ENCODE results near the gene C2orf68.

The C2orf68 gene

DNA sequence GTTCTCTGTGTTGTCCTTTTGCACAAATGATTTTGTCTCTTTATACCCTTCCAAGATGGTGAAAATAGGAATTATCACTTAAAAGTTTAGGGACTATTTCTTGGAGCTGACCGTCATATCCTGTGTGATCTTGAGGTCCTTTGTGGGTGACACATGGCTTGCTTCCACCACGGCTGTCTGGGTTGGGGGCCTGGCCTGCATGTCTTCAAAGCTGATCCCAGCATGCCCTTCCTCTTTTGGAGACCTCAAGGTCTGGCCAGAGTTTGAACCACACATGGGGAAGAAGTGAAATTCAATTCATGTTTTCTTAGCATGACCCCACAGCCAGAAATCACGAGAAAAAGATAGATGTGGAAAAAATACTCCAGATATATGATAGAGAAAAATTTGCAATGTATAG is 42.1 kb upstream of the C2orf68 start:
- Histone ChIP-seq H3K9me2 (replicated peaks; ENCODE audit: insufficient read depth, low read length) (no peaks in the 10 kb centered on the region), H3K4me2 (ENCODE audit: low read depth, low read length) (no peak overlapping the region), H3K36me3 (replicated peaks; ENCODE audit: insufficient read depth, low read length) (no peaks in the 10 kb centered on the region), H3F3A (ENCODE audit: insufficient read depth, low read length) (no peaks in the 10 kb centered on the region; the same call in 1 of the 2 replicates), H3K79me2 (ENCODE audit: low read length) (no peaks in the 10 kb centered on the region), H3K4me1 (ENCODE audit: low read length) (no peaks in the 10 kb centered on the region), H3K9me3 (replicated peaks; ENCODE audit: insufficient read depth, low read length) (no peaks in the 10 kb centered on the region), H3K9ac (ENCODE audit: low read length) (no peak overlapping the region), H4K20me1 (ENCODE audit: insufficient read depth, low read length) (0 out of 2 replicates have a peak, but pooled peaks cover 3% of the 10 kb centered on the region), H3K27me3 (replicated peaks; ENCODE audit: insufficient read depth, low read length) (no peaks in the 10 kb centered on the region), H3K27ac (ENCODE audit: low read length) (no peak overlapping the region), H2AFZ (ENCODE audit: low read length) (no peak overlapping the region), H3K4me3 (ENCODE audit: low read length) (no peak overlapping the region)
- TF ChIP-seq, protein P1, sequence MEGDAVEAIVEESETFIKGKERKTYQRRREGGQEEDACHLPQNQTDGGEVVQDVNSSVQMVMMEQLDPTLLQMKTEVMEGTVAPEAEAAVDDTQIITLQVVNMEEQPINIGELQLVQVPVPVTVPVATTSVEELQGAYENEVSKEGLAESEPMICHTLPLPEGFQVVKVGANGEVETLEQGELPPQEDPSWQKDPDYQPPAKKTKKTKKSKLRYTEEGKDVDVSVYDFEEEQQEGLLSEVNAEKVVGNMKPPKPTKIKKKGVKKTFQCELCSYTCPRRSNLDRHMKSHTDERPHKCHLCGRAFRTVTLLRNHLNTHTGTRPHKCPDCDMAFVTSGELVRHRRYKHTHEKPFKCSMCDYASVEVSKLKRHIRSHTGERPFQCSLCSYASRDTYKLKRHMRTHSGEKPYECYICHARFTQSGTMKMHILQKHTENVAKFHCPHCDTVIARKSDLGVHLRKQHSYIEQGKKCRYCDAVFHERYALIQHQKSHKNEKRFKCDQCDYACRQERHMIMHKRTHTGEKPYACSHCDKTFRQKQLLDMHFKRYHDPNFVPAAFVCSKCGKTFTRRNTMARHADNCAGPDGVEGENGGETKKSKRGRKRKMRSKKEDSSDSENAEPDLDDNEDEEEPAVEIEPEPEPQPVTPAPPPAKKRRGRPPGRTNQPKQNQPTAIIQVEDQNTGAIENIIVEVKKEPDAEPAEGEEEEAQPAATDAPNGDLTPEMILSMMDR (IDR thresholded peaks at IDR 0.05; ENCODE audit: low read length), result no peak
- TF ChIP-seq EZH2phosphoT487 (IDR thresholded peaks at IDR 0.05; ENCODE audit: low read length), result no peak
- TF ChIP-seq EZH2 (optimal IDR thresholded peaks at IDR 0.05; ENCODE audit: low read depth, low read length), result no peak
- no peak for DNase-seq

DNA sequence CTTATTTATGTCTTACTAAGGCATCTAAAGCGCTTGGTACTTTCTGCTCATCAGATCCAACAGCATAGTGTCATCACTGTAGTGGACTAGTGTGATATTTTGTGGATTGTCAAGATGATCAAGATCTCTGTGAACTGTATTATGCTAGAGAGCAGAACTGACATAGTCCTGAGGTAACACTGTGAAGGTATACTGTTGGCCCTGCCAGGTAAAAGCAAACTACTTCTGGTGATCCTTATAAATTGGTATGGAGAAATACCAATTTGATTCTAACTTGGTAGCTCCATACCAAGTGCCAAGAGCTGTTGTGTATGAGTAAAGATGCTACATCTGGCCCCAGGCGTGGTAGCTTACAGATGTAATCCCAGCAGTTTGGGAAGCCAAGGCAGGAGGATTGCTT is 40.2 kb upstream of the C2orf68 start:
- no peak overlapping the region for H3K4me3 ChIP-seq (ENCODE audit: low read length)
- no peak overlapping the region for H3K27ac ChIP-seq (ENCODE audit: low read length)
- no peaks in the 10 kb centered on the region for H3K27me3 ChIP-seq (replicated peaks; ENCODE audit: insufficient read depth, low read length)
- 0 out of 2 replicates have a peak, but pooled peaks cover 3% of the 10 kb centered on the region for H3K36me3 ChIP-seq (replicated peaks; ENCODE audit: insufficient read depth, low read length)
- 0 out of 2 replicates have a peak, but pooled peaks cover 3% of the 10 kb centered on the region for H4K20me1 ChIP-seq (ENCODE audit: insufficient read depth, low read length)
- no peaks in the 10 kb centered on the region for H3K4me1 ChIP-seq (ENCODE audit: low read length)
- TF ChIP-seq, protein P1 (IDR thresholded peaks at IDR 0.05; ENCODE audit: low read length), result no peak
- no peak for TF ChIP-seq EZH2 (optimal IDR thresholded peaks at IDR 0.05; ENCODE audit: low read depth, low read length)
- no peak for TF ChIP-seq EZH2phosphoT487 (IDR thresholded peaks at IDR 0.05; ENCODE audit: low read length)
- no peaks in the 10 kb centered on the region for H3K9me2 ChIP-seq (replicated peaks; ENCODE audit: insufficient read depth, low read length)
- no peaks in the 10 kb centered on the region for H3K79me2 ChIP-seq (ENCODE audit: low read length)
- no peak overlapping the region for H2AFZ ChIP-seq (ENCODE audit: low read length)
- no peak overlapping the region for H3K9ac ChIP-seq (ENCODE audit: low read length)
- no peak for DNase-seq
- H3F3A ChIP-seq (ENCODE audit: insufficient read depth, low read length), result no peaks in the 10 kb centered on the region; the same call in 1 of the 2 replicates
- H3K9me3 ChIP-seq (replicated peaks; ENCODE audit: insufficient read depth, low read length), result no peaks in the 10 kb centered on the region
- no peak overlapping the region for H3K4me2 ChIP-seq (ENCODE audit: low read depth, low read length)

DNA sequence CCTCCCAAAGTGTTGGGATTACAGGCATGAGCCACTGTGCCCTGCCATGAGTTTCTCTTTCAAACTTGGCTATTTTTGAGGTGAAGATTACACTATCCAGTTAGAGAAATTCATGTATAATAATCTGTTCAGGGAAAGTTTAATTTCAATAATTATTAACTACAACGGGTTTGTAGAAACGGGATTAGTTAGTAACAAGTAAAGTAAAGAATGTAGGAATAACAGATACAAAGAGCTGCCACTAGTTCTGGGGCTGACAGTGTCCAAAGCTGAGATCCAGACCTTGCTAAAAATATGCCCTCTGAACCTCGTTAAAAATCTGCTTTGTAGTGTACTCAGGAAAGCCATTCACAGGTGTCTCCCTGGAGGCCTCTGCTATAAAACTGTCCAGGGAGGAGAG is 39.2 kb upstream of the C2orf68 start:
- H3K4me3 ChIP-seq (ENCODE audit: low read length), result no peak overlapping the region
- no peaks in the 10 kb centered on the region for H3K4me1 ChIP-seq (ENCODE audit: low read length)
- no peak overlapping the region for H3K4me2 ChIP-seq (ENCODE audit: low read depth, low read length)
- no peaks in the 10 kb centered on the region for H3K9me2 ChIP-seq (replicated peaks; ENCODE audit: insufficient read depth, low read length)
- H2AFZ ChIP-seq (ENCODE audit: low read length), result no peak overlapping the region
- H3K79me2 ChIP-seq (ENCODE audit: low read length), result peaks cover under 1% of the 10 kb centered on the region; the same call in 1 of the 2 replicates
- H3K9me3 ChIP-seq (replicated peaks; ENCODE audit: insufficient read depth, low read length), result no peaks in the 10 kb centered on the region
- H3K27ac ChIP-seq (ENCODE audit: low read length), result no peak overlapping the region
- no peaks in the 10 kb centered on the region for H3K27me3 ChIP-seq (replicated peaks; ENCODE audit: insufficient read depth, low read length)
- DNase-seq, result no peak
- no peaks in the 10 kb centered on the region; the same call in 1 of the 2 replicates for H3F3A ChIP-seq (ENCODE audit: insufficient read depth, low read length)
- peaks cover 9% of the 10 kb centered on the region; the same call in 1 of the 2 replicates for H3K36me3 ChIP-seq (replicated peaks; ENCODE audit: insufficient read depth, low read length)
- no peak overlapping the region for H3K9ac ChIP-seq (ENCODE audit: low read length)
- TF ChIP-seq EZH2phosphoT487 (IDR thresholded peaks at IDR 0.05; ENCODE audit: low read length), result no peak
- TF ChIP-seq, protein P1 (IDR thresholded peaks at IDR 0.05; ENCODE audit: low read length), result no peak
- no peak for TF ChIP-seq EZH2 (optimal IDR thresholded peaks at IDR 0.05; ENCODE audit: low read depth, low read length)
- 0 out of 2 replicates have a peak, but pooled peaks cover 3% of the 10 kb centered on the region for H4K20me1 ChIP-seq (ENCODE audit: insufficient read depth, low read length)

Measured in MM.1S (cell line).